Gastroesophageal sphincter (tissue), 3 donors: ENCODE data around the gene S100A13.

ENCODE experiments used
- CTCF ChIP-seq, 4 experiments: fragments of 200-600 bp in 2 of 4; fragments of 450-650 bp in 2 of 4; sonication (generic) in 1 of 4; IDR thresholded peaks; one replicate each; pipeline ENCODE4 v1.5.1; 2017 to 2019; ENCODE audit warnings: antibody characterized with exemption in 4 of 4, mild to moderate bottlenecking in 2 of 4, moderate library complexity in 2 of 4
- EP300 ChIP-seq: sonication (generic); formaldehyde crosslinking; IDR thresholded peaks from one replicate; pipeline ENCODE4 v1.6.1; 2017; ENCODE audit warnings: antibody characterized with exemption, mild to moderate bottlenecking

- TF ChIP-seq EP300 (no peak), CTCF (IDR thresholded peaks at IDR 0.05) (no peak)
Measured at GRCh38 chr1:153646672-153647345, 19.5 kb upstream of the S100A13 start.
